GM21423 (cell line): ENCODE measurements around the gene GRIN2B.

Experiments used
- ATAC-seq: cut with Tn5 transposase; IDR thresholded peaks from one replicate; pipeline ENCODE4 v1.9.1; 2021; ENCODE audit warnings: mild to moderate bottlenecking, moderate library complexity; ENCODE audit not compliant: unreplicated experiment

GRIN2B gene

DNA sequence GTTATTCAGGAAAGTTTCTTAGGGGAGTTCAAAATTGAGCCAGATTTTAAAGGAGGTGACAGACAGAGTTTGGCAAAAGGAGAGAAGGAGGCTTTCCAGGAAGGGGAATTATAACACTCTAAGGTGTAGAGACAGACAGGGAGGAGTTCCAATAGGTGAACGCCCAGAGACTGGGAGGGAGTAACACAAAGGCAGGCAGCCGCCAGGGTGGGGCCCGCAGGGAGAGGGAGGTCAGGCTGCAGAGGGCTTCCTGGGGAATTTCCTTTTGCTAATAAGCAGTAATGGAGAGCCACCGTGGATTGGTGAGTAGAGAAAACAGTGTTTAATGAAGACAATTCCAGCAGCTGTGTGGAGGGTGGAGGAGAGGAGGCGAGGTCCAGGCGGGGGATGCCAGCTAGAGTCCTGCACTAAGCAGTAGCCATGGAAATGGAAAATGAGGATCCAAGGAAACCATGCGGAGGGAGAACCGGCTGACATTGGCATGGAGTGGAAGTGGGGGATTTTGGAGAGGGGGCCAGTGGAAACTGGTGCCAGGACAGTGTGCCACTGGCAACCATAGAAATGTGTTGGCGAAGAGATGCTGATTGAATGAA lies 22.2 kb downstream of the GRIN2B start:
- ATAC-seq: no peak

DNA sequence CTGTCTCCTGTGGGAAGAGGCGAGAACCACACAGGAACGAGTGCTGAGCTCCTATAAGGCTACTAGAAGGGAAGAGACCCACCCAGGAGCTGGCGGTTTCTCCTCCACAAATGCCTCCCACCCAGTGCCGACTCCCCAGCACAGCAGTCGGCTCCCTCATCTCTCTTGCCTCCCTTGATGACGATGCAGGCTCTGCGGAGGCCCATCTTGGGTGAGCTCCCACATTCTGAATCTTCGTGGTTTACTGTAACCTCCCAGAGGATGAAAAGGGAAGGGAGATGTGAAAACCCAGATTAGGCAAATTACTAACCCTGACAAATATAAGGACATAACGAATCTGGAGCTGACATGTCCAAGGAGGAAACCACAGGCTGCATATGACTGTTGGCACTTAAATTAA lies 23.8 kb downstream of the GRIN2B start:
- no peak for ATAC-seq

DNA sequence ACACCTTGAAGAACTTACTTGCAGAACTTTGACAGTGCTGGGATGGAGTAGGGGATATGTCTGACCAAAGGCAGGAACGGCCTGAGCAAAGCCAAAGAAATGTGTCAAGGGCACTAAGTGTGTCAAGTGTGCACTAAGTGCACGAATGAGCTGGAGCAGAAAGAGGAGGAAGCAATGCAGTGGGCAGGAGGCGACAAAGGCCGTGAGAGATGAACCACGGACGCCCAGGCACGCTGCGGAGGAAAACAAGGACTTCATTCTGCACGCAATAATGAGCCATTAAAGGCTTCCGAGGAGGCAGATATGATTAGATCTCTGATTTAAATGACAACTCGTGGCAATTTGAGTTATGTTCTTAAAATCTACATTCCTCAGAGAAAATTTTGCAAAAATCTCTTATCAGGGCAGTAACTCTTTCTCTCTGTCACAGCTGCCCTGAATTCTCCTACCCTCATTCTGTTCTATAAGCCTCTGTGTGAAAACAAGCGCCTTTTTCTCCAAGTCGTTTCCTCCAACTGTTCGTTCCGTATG lies 25.3 kb downstream of the GRIN2B start:
- ATAC-seq: no peak

DNA sequence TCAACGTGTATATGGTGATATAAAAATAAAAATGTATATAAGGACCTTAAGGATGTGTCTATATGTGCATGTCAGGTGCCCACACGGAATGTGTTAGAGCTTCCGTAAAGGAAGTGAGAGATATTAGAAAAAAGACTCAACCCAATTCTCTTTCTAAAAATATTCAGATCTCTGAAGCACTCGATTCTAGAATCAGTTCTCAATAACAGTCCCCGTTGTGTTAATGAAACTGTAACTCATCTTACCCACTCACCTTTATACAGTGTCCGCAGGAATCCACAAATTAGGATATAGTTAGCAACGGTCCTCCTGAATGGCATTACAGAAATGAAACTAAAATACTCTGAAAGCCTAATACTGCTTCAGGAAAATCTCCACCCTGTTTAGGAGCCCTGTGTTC lies 29.3 kb downstream of the GRIN2B start:
- ATAC-seq: no peak

DNA sequence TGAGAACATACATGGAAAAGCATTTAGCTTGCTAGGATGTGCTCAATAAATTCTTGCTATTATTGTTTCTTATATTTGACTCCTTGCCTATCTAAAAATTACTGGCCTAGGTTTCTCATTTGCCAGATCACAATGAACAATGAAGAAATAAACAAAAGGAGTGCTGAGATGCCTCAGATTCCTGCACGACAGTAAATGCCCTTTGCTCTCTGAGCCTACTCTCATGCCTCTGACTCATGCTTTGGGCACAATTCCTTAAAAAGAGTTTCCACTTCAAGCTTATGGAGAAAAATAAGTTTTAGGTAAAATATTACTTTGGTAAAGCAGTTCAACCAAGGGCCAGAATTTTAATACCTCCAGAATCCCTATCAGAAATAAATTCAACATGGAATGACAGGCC lies 30.9 kb downstream of the GRIN2B start:
- ATAC-seq: no peak

DNA sequence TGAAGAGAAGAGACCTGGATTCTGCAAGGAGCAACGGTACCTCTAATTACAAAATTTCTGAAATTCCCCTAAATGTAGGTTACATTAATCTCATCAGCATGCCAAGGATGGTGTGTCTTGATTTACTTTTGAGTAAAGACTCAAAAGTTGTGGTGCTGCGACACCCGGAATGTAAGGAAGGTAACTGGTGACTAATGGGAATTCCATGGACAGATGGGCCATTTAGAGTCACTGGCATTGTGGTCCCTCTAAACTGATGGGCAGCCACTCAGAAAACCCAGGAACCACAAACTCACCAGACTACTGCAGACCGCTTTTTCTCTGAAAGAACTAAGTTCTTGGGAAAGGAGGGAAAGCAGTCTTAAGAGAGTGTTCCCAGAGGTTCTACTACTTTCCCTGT lies 32.8 kb downstream of the GRIN2B start:
- ATAC-seq: no peak

DNA sequence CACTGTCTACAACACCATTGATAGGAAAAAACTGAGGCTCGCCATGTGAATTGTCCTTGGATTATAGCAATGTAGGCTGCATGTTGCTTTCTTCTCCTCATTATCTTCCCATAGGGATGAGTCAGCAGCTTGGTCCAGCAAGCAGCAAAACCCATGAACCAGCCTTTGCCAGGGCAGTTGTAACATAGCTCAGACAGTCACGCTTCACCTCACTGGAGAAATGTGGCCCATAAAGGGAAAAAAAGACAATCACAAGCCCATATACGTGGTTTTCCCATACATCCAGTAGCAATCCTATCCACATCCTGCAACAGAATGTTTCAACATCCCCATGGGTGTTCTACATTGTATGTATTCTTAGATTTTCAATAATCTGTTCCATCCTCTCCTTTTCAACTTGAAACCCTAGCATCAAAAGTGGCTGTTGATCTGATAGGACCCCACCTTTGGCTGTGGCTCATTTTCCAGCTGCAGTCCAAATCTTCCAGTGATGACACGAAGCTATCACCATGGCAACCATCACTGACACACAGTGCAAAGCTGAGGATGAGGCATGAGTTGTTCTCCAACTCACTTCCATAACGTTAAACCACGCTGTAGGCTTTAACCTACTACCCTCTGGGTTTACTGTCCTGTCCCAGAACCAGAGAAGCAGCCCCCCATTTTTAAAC lies 34.0 kb downstream of the GRIN2B start:
- ATAC-seq: no peak

DNA sequence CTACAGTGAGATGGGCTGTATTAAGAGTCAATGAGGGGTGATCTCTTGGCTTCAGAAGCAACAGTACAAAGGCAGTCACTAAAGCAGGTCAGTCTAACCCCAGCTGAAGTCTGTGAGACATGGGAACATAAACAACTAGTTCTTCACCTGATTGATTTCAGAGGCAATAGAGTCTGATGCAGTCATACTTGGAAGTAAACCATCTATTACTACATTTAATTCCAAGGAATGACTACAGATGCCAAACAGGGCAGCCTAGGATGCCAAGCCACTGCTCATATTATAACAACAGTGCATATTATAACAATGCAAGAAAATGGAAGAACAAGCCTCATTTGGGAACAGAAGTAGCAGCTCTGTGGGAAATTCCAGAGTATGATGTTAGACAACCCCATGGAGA lies 35.8 kb downstream of the GRIN2B start:
- no peak for ATAC-seq

DNA sequence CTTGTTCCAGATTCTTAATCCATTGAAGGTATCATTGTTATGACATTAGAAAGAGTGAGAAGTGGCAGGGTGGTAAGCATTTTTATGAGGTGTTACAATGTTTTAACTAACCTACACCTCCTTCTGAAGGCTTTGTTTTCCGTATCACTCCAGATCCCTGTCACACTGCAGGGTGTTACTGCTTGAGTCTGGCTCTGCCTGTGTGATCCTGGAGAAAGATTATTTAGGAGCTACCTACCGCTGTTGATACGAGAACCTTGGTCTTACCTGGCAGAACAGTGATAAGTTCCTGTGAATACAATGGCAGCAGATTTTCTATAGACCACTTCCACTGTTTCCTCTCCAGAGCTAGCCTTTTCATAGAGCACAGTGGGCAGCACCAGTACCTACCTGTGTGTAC lies 36.2 kb downstream of the GRIN2B start:
- no peak for ATAC-seq

DNA sequence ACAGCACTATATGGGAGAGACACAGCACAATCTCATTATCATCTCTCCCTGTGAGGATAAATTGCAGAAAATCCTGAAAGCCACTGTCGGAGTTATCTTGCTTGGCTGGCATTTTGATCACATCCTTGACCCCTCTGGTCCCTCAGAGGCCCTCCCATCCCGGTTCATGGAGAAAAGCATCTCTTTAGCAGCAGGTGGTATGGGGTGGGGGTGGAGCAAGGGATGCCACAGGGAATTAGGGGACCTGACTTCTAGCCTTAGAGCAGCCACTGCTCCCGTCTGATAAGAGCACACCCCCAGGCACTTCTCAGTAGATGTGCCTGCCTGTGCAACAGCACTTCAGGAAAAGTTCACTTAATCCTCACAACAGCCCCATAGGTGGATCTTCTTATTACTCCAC lies 38.6 kb downstream of the GRIN2B start:
- ATAC-seq: no peak

DNA sequence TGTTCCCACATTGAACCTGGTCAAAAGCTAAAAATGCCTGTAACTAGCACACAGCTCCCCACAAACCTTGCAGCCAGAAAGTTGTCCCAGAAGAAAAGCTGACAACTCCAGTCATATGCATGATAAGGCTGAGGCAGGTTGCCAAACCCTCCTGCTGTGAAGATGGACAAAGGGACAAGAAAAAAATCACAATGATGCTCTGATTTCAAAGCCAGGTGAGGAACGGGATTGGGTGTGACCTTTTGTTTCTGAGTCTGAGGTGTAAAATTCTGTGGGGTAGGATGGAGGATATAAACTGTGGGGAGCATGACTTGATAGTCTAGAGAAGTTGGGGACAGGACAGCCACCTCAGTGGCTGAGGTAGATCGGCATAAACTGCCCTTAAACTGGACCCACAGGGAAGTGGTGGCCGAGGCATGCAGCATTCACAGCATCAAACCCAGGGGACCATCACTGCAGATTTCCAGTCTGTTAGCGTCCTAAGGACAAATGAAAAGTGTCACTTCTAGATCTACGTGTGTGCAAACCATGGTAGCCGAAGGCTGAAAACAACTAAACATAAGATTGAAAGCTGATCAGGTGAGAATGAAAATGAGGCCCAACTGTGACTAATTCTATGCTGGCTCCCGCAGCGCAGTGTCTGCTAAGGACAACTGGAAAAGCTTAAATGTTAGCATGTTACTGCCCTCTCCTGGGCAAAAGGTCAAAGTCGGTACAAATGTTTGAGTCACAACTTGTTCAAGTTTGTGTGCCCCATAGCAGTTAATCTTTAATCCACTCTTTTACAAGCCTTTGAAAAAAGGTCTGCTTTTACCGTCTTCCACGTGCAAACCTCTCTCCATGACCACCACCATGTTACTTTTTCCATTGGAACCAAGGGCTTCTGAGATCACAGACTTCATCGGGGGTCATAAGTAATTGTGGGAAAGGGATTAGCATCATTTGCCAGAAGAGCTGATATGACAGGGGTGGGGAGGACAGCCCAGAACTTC lies 39.8 kb downstream of the GRIN2B start:
- no peak for ATAC-seq

DNA sequence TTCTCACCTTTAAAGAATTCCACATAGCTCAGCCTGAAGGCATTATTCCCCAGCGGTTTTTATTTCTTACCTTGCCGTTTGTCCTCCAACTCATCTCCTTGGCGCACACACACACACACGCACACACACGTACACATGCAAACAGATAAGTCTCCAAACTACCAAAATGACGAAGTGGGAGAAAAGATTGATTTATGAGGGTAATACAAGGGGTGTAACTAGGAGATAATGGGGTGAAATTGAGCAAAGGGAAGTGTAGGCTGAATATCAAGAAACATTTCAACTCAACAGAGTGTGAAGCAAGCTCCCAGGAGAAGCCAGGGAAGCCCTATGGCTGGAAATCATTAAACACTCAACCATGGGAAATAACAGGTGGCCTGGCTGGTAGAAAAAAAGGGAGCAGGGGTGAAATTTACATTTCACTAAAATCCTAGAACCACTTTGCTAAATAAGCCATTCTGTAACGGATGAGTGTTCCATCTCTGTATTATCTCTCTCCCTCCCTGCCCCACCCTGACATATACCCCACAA lies 41.0 kb downstream of the GRIN2B start:
- ATAC-seq: no peak

DNA sequence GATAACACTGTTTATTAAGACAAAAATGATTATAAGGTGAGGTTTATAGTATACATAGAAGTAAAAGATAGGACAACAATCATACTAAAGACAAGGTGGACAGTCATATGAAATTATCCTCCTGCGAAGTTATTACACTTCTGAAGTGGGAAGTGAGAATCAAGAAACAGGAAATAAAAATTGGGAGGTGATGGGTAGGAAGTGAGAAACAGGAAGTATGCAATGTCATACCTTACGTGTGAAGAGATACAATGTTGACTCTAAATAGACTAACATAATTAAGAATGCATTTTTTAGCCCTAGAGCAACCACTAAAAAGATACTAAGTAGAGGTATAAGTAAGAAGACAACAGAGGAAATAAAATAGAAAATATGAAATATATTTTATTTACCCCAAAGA lies 43.7 kb downstream of the GRIN2B start:
- no peak for ATAC-seq

DNA sequence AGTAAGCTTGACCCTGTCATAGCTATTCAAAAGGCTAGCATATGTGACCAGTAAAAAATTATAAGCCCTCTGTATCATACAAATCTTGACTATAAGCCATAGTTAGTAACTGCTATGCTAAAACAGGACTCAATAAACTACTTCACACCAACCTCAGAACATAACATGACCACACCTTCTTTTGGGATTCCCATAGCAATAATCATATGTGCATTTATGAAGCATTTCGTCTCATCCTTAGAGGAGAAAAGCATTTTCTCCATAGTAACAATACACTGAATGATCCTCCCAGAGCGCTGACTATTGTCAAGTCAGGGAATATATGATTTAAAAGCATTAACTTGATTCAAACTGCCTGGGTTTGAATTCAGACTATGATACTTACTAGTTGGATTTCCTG lies 46.2 kb downstream of the GRIN2B start:
- no peak for ATAC-seq
